HepG2 (cell line): ENCODE data around the gene TCTA. TPM values are rescaled to one million over a fixed set of nuclear protein-coding genes. Genes with fewer than 3 reads are reported as not detected.

Experiments used
- ATF7 ChIP-seq, 2 experiments: fragments of 450-650 bp in 1 of 2; sonication (generic) in 1 of 2; formaldehyde crosslinking in 1 of 2; IDR thresholded peaks; 2 replicates each; pipeline versions ENCODE4 v1.4.0 to v1.6.1; 2016 to 2020; ENCODE audit warnings: antibody characterized with exemption in 1 of 2, mild to moderate bottlenecking in 1 of 2, missing genetic modification reagents in 1 of 2
- CREB1 ChIP-seq, 2 experiments: fragments of 450-650 bp in 1 of 2; IDR thresholded peaks; 2 replicates each; pipeline ENCODE4 v1.6.1; 2016 to 2017; ENCODE audit warnings: control low read depth in 1 of 2, mild to moderate bottlenecking in 1 of 2, missing compliant biosample characterization in 1 of 2, missing genetic modification characterization in 1 of 2
- DMTF1 ChIP-seq: sonication (generic); formaldehyde crosslinking; IDR thresholded peaks from 2 replicates; pipeline ENCODE4 v1.4.0; 2020; ENCODE audit warnings: mild to moderate bottlenecking, missing genetic modification reagents
- GATA4 ChIP-seq: sonication (generic); IDR thresholded peaks from 2 replicates; pipeline ENCODE4 v1.6.1; 2016; ENCODE audit warnings: antibody characterized with exemption, low read depth, borderline replicate concordance
- GATAD2A ChIP-seq: IDR thresholded peaks from 2 replicates; pipeline ENCODE4 v1.6.1; 2016
- HIVEP1 ChIP-seq: sonication (generic); formaldehyde crosslinking; IDR thresholded peaks from 2 replicates; pipeline ENCODE4 v1.4.0; 2020; ENCODE audit warnings: mild to moderate bottlenecking, missing genetic modification reagents
- HNRNPL ChIP-seq: fragments of 200-400 bp; formaldehyde crosslinking; IDR thresholded peaks from 2 replicates; pipeline ENCODE4 v1.6.1; 2017; ENCODE audit warnings: mild to moderate bottlenecking, low read depth, low read length
- KLF13 ChIP-seq: sonication (generic); formaldehyde crosslinking; IDR thresholded peaks from 2 replicates; pipeline ENCODE4 v1.4.0; 2020; ENCODE audit warnings: mild to moderate bottlenecking, missing genetic modification reagents
- NFRKB ChIP-seq: fragments of 450-650 bp; IDR thresholded peaks from 2 replicates; pipeline ENCODE4 v1.6.1; 2017
- PAWR ChIP-seq: sonication (generic); formaldehyde crosslinking; IDR thresholded peaks from 2 replicates; pipeline ENCODE4 v1.4.0; 2020; ENCODE audit warnings: missing genetic modification reagents, mild to moderate bottlenecking, borderline replicate concordance
- RARA ChIP-seq: IDR thresholded peaks from 2 replicates; pipeline ENCODE4 v1.6.1; 2016; ENCODE audit warnings: missing genetic modification reagents, missing compliant biosample characterization
- SP140L ChIP-seq: sonication (generic); formaldehyde crosslinking; IDR thresholded peaks from 2 replicates; pipeline ENCODE4 v1.4.0; 2020; ENCODE audit warnings: missing genetic modification reagents, borderline replicate concordance
- SP2 ChIP-seq: sonication (generic); formaldehyde crosslinking; IDR thresholded peaks from 2 replicates; pipeline ENCODE4 v1.5.1; 2020; ENCODE audit warnings: mild to moderate bottlenecking, missing genetic modification reagents
- TGIF2 ChIP-seq: IDR thresholded peaks from 2 replicates; pipeline ENCODE4 v1.6.1; 2016; ENCODE audit warnings: control low read depth, missing compliant biosample characterization
- ZBTB42 ChIP-seq: sonication (generic); formaldehyde crosslinking; IDR thresholded peaks from 2 replicates; pipeline ENCODE4 v1.5.0; 2020; ENCODE audit warnings: mild to moderate bottlenecking, missing genetic modification reagents
- ZMYM4 ChIP-seq: sonication (generic); formaldehyde crosslinking; IDR thresholded peaks from 2 replicates; pipeline ENCODE4 v1.8.1; 2023; ENCODE audit warnings: mild to moderate bottlenecking, missing genetic modification reagents
- ZNF136 ChIP-seq: sonication (generic); formaldehyde crosslinking; IDR thresholded peaks from 2 replicates; pipeline ENCODE4 v1.8.1; 2022; ENCODE audit warnings: low read depth, mild to moderate bottlenecking, moderate library complexity, missing genetic modification reagents
- ZNF547 ChIP-seq: sonication (generic); formaldehyde crosslinking; IDR thresholded peaks from 2 replicates; pipeline ENCODE4 v1.5.1; 2020; ENCODE audit warnings: mild to moderate bottlenecking, missing genetic modification reagents
- polyA plus RNA-seq, 8 experiments: library from polyadenylated mRNA; depleted of rRNA in 3 of 8; stranded (reverse) in 7 of 8; unstranded in 1 of 8; fragments of >200 nt; fragmentation: Illumina TruSeq in 4 of 8; extraction: Trizol in 4 of 8; gene quantifications; 2 replicates each; pipeline versions ENCODE4 v1.2.1 to v1.2.3, GENCODE V29; 2011 to 2016; ENCODE audit warnings: low read depth in 4 of 8, missing spikeins in 1 of 8, mixed read lengths in 1 of 8; ENCODE audit not compliant: insufficient read depth in 1 of 8
- total RNA-seq, 5 experiments: library from RNA; depleted of rRNA; stranded (reverse); fragments of >200 nt; fragmentation: Illumina TruSeq; extraction: Trizol; gene quantifications; 2 replicates each; pipeline ENCODE4 v1.2.3, GENCODE V29; 2016; ENCODE audit warnings: low read depth in 1 of 5
- TF ChIP-seq, protein P1 (sequence below): sonication (generic); formaldehyde crosslinking; IDR thresholded peaks from 2 replicates; pipeline ENCODE4 v1.4.0; 2020; ENCODE audit warnings: missing genetic modification reagents, borderline replicate concordance
- TF ChIP-seq, protein P2 (sequence below): sonication (generic); formaldehyde crosslinking; IDR thresholded peaks from 2 replicates; pipeline ENCODE4 v1.5.0; 2020; ENCODE audit warnings: mild to moderate bottlenecking, missing genetic modification reagents, moderate library complexity
- TF ChIP-seq, protein P3 (sequence below): sonication (generic); formaldehyde crosslinking; IDR thresholded peaks from 2 replicates; pipeline ENCODE4 v1.5.0; 2020; ENCODE audit warnings: mild to moderate bottlenecking, missing genetic modification reagents
- TF ChIP-seq, protein P4 (sequence below): IDR thresholded peaks from 2 replicates; pipeline ENCODE4 v1.6.1; 2018; ENCODE audit warnings: missing genetic modification reagents, mild to moderate bottlenecking, missing compliant biosample characterization

Gene TCTA
- total and polyA plus RNA-seq, 2 of the 13 experiments (the other 11 are each of a cell fraction or from before 2014, with no cell fraction given) = 8.3 to 13.2 TPM

- TF ChIP-seq GATAD2A (CRISPR knock-in tag) (no peak; the same call in 1 of the 2 replicates), NFRKB (no peak), ATF7 (IDR thresholded peaks at IDR 0.05) (no peak), ATF7 (CRISPR knock-in tag; IDR thresholded peaks at IDR 0.05) (no peak), GATA4 (no peak), HNRNPL (0 out of 2 replicates have a peak, but pooled peaks have one; percentile 15), KLF13 (CRISPR knock-in tag) (no peak), HIVEP1 (no peak), SP2 (no peak), TGIF2 (CRISPR knock-in tag) (0 out of 2 replicates have a peak, but pooled peaks have one; percentile 15), RARA (peak; percentile 3; the same call in 1 of the 2 replicates), DMTF1 (CRISPR knock-in tag) (no peak), ZNF136 (CRISPR knock-in tag) (0 out of 2 replicates have a peak, but pooled peaks have one; percentile 32), ZNF547 (CRISPR knock-in tag) (0 out of 2 replicates have a peak, but pooled peaks have one; percentile 50), PAWR (CRISPR knock-in tag) (no peak), ZBTB42 (no peak), SP140L (CRISPR knock-in tag) (no peak), ZMYM4 (CRISPR knock-in tag) (0 out of 2 replicates have a peak, but pooled peaks have one; percentile 49), CREB1 (IDR thresholded peaks at IDR 0.05) (0 out of 2 replicates have a peak, but pooled peaks have one; percentile 29), CREB1 (CRISPR knock-in tag; IDR thresholded peaks at IDR 0.05) (no peak)
- TF ChIP-seq, protein P1, sequence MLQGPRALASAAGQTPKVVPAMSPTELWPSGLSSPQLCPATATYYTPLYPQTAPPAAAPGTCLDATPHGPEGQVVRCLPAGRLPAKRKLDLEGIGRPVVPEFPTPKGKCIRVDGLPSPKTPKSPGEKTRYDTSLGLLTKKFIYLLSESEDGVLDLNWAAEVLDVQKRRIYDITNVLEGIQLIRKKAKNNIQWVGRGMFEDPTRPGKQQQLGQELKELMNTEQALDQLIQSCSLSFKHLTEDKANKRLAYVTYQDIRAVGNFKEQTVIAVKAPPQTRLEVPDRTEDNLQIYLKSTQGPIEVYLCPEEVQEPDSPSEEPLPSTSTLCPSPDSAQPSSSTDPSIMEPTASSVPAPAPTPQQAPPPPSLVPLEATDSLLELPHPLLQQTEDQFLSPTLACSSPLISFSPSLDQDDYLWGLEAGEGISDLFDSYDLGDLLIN (CRISPR knock-in tag) = no peak
- TF ChIP-seq, protein P2, sequence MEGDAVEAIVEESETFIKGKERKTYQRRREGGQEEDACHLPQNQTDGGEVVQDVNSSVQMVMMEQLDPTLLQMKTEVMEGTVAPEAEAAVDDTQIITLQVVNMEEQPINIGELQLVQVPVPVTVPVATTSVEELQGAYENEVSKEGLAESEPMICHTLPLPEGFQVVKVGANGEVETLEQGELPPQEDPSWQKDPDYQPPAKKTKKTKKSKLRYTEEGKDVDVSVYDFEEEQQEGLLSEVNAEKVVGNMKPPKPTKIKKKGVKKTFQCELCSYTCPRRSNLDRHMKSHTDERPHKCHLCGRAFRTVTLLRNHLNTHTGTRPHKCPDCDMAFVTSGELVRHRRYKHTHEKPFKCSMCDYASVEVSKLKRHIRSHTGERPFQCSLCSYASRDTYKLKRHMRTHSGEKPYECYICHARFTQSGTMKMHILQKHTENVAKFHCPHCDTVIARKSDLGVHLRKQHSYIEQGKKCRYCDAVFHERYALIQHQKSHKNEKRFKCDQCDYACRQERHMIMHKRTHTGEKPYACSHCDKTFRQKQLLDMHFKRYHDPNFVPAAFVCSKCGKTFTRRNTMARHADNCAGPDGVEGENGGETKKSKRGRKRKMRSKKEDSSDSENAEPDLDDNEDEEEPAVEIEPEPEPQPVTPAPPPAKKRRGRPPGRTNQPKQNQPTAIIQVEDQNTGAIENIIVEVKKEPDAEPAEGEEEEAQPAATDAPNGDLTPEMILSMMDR (CRISPR knock-in tag) = no peak
- TF ChIP-seq, protein P3, sequence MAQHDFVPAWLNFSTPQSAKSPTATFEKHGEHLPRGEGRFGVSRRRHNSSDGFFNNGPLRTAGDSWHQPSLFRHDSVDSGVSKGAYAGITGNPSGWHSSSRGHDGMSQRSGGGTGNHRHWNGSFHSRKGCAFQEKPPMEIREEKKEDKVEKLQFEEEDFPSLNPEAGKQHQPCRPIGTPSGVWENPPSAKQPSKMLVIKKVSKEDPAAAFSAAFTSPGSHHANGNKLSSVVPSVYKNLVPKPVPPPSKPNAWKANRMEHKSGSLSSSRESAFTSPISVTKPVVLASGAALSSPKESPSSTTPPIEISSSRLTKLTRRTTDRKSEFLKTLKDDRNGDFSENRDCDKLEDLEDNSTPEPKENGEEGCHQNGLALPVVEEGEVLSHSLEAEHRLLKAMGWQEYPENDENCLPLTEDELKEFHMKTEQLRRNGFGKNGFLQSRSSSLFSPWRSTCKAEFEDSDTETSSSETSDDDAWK (CRISPR knock-in tag) = no peak
- TF ChIP-seq, protein P4, sequence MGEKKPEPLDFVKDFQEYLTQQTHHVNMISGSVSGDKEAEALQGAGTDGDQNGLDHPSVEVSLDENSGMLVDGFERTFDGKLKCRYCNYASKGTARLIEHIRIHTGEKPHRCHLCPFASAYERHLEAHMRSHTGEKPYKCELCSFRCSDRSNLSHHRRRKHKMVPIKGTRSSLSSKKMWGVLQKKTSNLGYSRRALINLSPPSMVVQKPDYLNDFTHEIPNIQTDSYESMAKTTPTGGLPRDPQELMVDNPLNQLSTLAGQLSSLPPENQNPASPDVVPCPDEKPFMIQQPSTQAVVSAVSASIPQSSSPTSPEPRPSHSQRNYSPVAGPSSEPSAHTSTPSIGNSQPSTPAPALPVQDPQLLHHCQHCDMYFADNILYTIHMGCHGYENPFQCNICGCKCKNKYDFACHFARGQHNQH = no peak
Measured at GRCh38 chr3:49465270-49466034, 53.2 kb downstream of the TCTA start (continued).
